Parathyroid adenoma (tissue), 2 donors: ENCODE measurements around the gene SORT1.
"Not testable (repeated sequence)": the region's sequence is repeated elsewhere in the genome, so short reads cannot be mapped to it uniquely, and the experiment has no call there.

Source experiments
- H2AFZ ChIP-seq: fragments of 300-600 bp; sonication (generic); one replicate; pipeline ENCODE4 v1.7.0; 2017; ENCODE audit warnings: antibody characterized with exemption, mild to moderate bottlenecking
- H3K27ac ChIP-seq: fragments of 300-600 bp; sonication (generic); one replicate; pipeline ENCODE4 v1.7.0; 2017
- H3K27me3 ChIP-seq: fragments of 300-600 bp; sonication (generic); one replicate; pipeline ENCODE4 v1.7.0; 2017; ENCODE audit warnings: low read length; ENCODE audit not compliant: control insufficient read depth, insufficient read depth
- H3K36me3 ChIP-seq: fragments of 300-600 bp; sonication (generic); one replicate; pipeline ENCODE4 v1.7.0; 2017; ENCODE audit warnings: low read length; ENCODE audit not compliant: control insufficient read depth, insufficient read depth
- H3K4me1 ChIP-seq: fragments of 300-600 bp; sonication (generic); one replicate; pipeline ENCODE4 v1.7.0; 2017; ENCODE audit warnings: control low read depth
- H3K4me2 ChIP-seq: fragments of 300-600 bp; sonication (generic); one replicate; pipeline ENCODE4 v1.7.0; 2017; ENCODE audit warnings: low read length
- H3K4me3 ChIP-seq: fragments of 300-600 bp; sonication (generic); one replicate; pipeline ENCODE4 v1.7.0; 2017; ENCODE audit warnings: low read depth, low read length
- H3K79me2 ChIP-seq: fragments of 300-600 bp; sonication (generic); one replicate; pipeline ENCODE4 v1.7.0; 2017; ENCODE audit warnings: control low read depth
- H3K9ac ChIP-seq: fragments of 300-600 bp; sonication (generic); one replicate; pipeline ENCODE4 v1.7.0; 2017; ENCODE audit warnings: mild to moderate bottlenecking
- H3K9me3 ChIP-seq: fragments of 300-600 bp; sonication (generic); one replicate; pipeline ENCODE4 v1.7.0; 2017; ENCODE audit warnings: low read length; ENCODE audit not compliant: control insufficient read depth
- CTCF ChIP-seq: fragments of 300-600 bp; sonication (generic); IDR thresholded peaks from one replicate; pipeline ENCODE4 v1.7.0; 2017; ENCODE audit warnings: antibody characterized with exemption, mild to moderate bottlenecking
- donor health status: primary hyperparathyroidism.

Gene SORT1

GRCh38 chr1:109294481-109294880 lies 103.2 kb downstream of the SORT1 start:
- H3K27me3 ChIP-seq, result no peaks in the 10 kb centered on the region
- no peak overlapping the region for H3K9ac ChIP-seq
- no peaks in the 10 kb centered on the region for H3K79me2 ChIP-seq
- no peaks in the 10 kb centered on the region for H3K9me3 ChIP-seq
- H3K36me3 ChIP-seq, result no peaks in the 10 kb centered on the region
- peaks cover 13% of the 10 kb centered on the region for H3K4me1 ChIP-seq
- H3K4me3 ChIP-seq, result no peak overlapping the region
- H3K4me2 ChIP-seq, result no peak overlapping the region
- no peak overlapping the region for H2AFZ ChIP-seq
- TF ChIP-seq CTCF, result no peak
- no peak overlapping the region for H3K27ac ChIP-seq

- no peaks in the 10 kb centered on the region for H3K9me3 ChIP-seq
- no peaks in the 10 kb centered on the region for H3K79me2 ChIP-seq
- no peak overlapping the region for H3K4me3 ChIP-seq
- H3K9ac ChIP-seq, result no peak overlapping the region
- H2AFZ ChIP-seq, result no peak overlapping the region
- no peak overlapping the region for H3K27ac ChIP-seq
- H3K36me3 ChIP-seq, result no peaks in the 10 kb centered on the region
- no peaks in the 10 kb centered on the region for H3K27me3 ChIP-seq
- H3K4me2 ChIP-seq, result no peak overlapping the region
- no peaks in the 10 kb centered on the region for H3K4me1 ChIP-seq
- no peak for TF ChIP-seq CTCF
These were observed 104.7 kb downstream of the SORT1 start for GRCh38 chr1:109293026-109293425.

- no peak overlapping the region for H3K4me3 ChIP-seq
- H3K4me2 ChIP-seq, result no peak overlapping the region
- no peak for TF ChIP-seq CTCF
- no peaks in the 10 kb centered on the region for H3K36me3 ChIP-seq
- H3K27ac ChIP-seq, result no peak overlapping the region
- no peaks in the 10 kb centered on the region for H3K9me3 ChIP-seq
- H3K9ac ChIP-seq, result no peak overlapping the region
- H3K79me2 ChIP-seq, result no peaks in the 10 kb centered on the region
- no peak overlapping the region for H2AFZ ChIP-seq
- H3K27me3 ChIP-seq, result no peaks in the 10 kb centered on the region
- H3K4me1 ChIP-seq, result no peaks in the 10 kb centered on the region
These were observed 105.4 kb downstream of the SORT1 start for GRCh38 chr1:109292364-109292763.

GRCh38 chr1:109290998-109291397 lies 106.7 kb downstream of the SORT1 start:
- no peak overlapping the region for H3K4me3 ChIP-seq
- H3K4me1 ChIP-seq, result no peaks in the 10 kb centered on the region
- H3K9me3 ChIP-seq, result no peaks in the 10 kb centered on the region
- TF ChIP-seq CTCF, result no peak
- no peaks in the 10 kb centered on the region for H3K27me3 ChIP-seq
- H3K36me3 ChIP-seq, result no peaks in the 10 kb centered on the region
- H2AFZ ChIP-seq, result no peak overlapping the region
- no peak overlapping the region for H3K27ac ChIP-seq
- H3K9ac ChIP-seq, result no peak overlapping the region
- no peaks in the 10 kb centered on the region for H3K79me2 ChIP-seq
- no peak overlapping the region for H3K4me2 ChIP-seq

- no peaks in the 10 kb centered on the region for H3K27me3 ChIP-seq
- H3K36me3 ChIP-seq, result no peaks in the 10 kb centered on the region
- no peaks in the 10 kb centered on the region for H3K79me2 ChIP-seq
- no peak overlapping the region for H3K9ac ChIP-seq
- no peaks in the 10 kb centered on the region for H3K4me1 ChIP-seq
- H2AFZ ChIP-seq, result no peak overlapping the region
- no peak overlapping the region for H3K4me2 ChIP-seq
- TF ChIP-seq CTCF, result no peak
- H3K4me3 ChIP-seq, result no peak overlapping the region
- H3K27ac ChIP-seq, result no peak overlapping the region
- no peaks in the 10 kb centered on the region for H3K9me3 ChIP-seq
These were observed 107.6 kb downstream of the SORT1 start for GRCh38 chr1:109290137-109290536.

- not testable (repeated sequence) for H3K4me1 ChIP-seq, H3K9me3 ChIP-seq, H3K9ac ChIP-seq, H3K79me2 ChIP-seq, H3K36me3 ChIP-seq, H2AFZ ChIP-seq, H3K4me2 ChIP-seq, H3K4me3 ChIP-seq, H3K27ac ChIP-seq, H3K27me3 ChIP-seq
These were observed 111.0 kb downstream of the SORT1 start for GRCh38 chr1:109286762-109287161.
